Spleen (tissue), 7 donors: ENCODE results near the gene ZNF467.

Experiments
- POLR2A ChIP-seq, 3 donors: fragments of 450-650 bp; IDR thresholded peaks; one replicate each; pipeline ENCODE4 v1.5.1; 2017; ENCODE audit warnings: antibody characterized with exemption in 3 of 3, mild to moderate bottlenecking in 1 of 3
- POLR2AphosphoS5 ChIP-seq, 3 donors: sonication (generic); formaldehyde crosslinking; IDR thresholded peaks; one replicate each; pipeline ENCODE4 v1.5.1; 2017; ENCODE audit warnings: antibody characterized with exemption in 3 of 3
- TF ChIP-seq, protein P1 (sequence below), 11 experiments: fragments of 200-600 bp in 7 of 11; fragments of 450-650 bp in 4 of 11; sonication (generic) in 4 of 11; IDR thresholded peaks in 8 of 11; conservative IDR thresholded peaks in 3 of 11; 1 replicate in 7 of 11; 2 replicates in 4 of 11; pipeline versions ENCODE4 v1.4.0 to v1.8.0; 2016 to 2021; ENCODE audit warnings: antibody characterized with exemption in 11 of 11, inconsistent platforms in 4 of 11, mild to moderate bottlenecking in 1 of 11
- donor health status: DM: no; HTN: no; CAD: no; lungs with moderate emphysema.
- donor health status: DM: no; HTN: no; CAD: no.
- donor health status: DM: no; HTN: no; CAD: no.

GRCh38 chr7:149766135-149766675 is 7.2 kb downstream of the ZNF467 start:
- no peak for TF ChIP-seq POLR2A (IDR thresholded peaks at IDR 0.05)
- TF ChIP-seq, protein P1, sequence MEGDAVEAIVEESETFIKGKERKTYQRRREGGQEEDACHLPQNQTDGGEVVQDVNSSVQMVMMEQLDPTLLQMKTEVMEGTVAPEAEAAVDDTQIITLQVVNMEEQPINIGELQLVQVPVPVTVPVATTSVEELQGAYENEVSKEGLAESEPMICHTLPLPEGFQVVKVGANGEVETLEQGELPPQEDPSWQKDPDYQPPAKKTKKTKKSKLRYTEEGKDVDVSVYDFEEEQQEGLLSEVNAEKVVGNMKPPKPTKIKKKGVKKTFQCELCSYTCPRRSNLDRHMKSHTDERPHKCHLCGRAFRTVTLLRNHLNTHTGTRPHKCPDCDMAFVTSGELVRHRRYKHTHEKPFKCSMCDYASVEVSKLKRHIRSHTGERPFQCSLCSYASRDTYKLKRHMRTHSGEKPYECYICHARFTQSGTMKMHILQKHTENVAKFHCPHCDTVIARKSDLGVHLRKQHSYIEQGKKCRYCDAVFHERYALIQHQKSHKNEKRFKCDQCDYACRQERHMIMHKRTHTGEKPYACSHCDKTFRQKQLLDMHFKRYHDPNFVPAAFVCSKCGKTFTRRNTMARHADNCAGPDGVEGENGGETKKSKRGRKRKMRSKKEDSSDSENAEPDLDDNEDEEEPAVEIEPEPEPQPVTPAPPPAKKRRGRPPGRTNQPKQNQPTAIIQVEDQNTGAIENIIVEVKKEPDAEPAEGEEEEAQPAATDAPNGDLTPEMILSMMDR (IDR thresholded peaks at IDR 0.05 in 8 of 11, conservative IDR thresholded peaks at IDR 0.05 in 3 of 11): no peak
- TF ChIP-seq POLR2AphosphoS5 (IDR thresholded peaks at IDR 0.05): no peak
